GM18873 (cell line): Measurements from ENCODE around the gene MAPKBP1.

ENCODE experiments used
- ATAC-seq: cut with Tn5 transposase; IDR thresholded peaks from one replicate; pipeline ENCODE4 v1.9.1; 2021; ENCODE audit warnings: mild to moderate bottlenecking, moderate library complexity, moderate number of reproducible peaks; ENCODE audit not compliant: unreplicated experiment, low FRiP score

The MAPKBP1 gene

DNA sequence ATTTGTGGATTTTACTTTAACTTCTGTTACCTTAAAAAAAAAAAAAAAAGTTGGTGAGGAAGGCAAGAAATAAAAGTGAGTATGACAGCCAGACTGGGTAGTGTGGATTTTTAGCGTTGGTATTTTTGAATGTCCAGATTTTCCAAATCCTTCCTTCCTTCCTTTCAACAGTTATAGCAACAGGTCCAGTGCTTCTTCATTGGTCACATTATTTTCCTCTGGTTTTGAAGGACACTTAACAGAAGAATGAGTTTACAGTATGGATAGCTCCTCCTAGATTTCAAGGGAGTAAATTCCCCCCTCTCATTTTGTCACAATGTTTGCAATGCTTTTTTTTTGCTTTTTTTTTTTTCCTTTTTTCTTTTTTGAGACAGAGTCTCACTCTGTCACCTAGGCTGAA is 6.4 kb downstream of the MAPKBP1 start:
- no peak for ATAC-seq

DNA sequence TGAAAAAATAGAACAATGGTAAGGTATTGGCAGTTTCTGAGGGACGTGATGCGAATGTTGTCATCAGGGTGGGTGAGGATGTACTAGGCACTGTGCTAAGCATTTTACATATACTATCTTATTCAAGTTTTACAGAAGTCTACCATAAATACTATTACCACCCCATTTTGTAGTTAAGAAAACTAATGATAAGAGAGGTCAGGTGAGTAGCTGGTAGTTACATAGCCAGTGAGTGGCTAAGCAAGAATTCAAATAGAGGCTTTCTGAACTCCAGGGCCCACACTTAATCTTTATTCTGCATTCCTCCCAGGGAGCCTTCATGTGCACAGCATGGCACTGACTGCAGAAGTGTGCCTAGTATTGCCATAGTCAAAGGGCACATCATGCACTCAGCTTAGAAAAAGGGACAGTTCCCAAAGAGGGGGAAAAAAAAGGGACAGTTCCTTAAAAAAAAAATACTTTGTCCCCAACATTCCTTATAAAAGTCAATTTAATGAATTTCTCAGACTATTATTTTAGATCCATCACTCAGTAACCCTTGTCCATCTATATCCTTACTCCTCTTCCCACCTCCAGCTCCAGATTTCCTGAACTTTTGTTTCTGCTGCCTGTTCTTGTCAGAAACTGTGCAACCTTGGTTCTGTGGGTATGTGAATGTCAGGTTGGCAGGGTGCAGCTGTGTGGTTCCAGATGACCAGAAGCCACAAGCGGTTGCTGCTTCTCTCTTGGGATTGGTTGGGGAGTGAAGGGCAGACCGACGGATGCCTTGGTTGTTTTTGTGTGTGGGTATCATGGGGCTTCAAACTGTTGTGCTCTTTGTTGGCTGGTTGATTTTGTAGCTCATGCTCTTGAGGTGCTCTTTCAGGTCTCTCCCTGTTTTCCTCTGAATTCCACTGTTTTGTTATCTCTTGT is 8.3 kb downstream of the MAPKBP1 start:
- no peak for ATAC-seq

DNA sequence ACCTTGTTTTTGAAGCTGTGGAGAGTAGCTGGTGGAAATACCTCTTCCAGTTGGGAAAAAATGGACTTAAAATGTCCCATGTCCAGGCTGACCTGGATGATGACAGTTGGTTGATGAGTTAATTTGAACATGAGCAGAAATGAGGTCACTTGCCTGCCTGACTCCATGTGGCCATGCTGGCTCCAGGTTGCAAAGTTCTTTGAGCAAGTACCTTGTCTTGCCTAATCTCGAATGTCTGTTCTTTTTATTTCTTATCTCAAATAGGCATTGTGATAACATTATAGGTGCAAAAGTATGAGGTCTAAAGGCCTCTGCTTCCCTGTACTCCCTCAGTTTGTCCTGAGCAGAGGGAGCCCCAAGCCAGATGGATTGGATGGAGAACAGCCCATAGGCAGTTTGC is 9.0 kb downstream of the MAPKBP1 start:
- ATAC-seq: no peak

DNA sequence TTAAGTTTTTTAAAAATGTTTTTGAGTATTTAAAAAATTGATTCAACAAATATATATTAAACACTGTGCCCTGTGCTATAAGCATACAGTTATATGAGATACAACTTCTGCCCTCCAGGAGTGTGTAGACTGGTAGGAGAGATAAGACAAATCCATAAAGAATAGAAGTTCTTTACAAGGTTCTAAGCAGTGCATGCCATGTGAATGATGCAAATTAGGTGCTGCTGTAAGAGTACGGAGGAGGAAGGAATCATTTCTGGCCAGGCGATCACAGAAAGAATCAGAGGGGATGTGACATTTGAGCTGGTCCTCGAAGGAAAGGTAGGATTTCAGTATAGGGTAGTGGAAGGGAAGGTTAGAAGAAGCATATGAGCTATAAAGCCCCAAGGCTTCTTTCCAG is 14.0 kb downstream of the MAPKBP1 start:
- no peak for ATAC-seq

DNA sequence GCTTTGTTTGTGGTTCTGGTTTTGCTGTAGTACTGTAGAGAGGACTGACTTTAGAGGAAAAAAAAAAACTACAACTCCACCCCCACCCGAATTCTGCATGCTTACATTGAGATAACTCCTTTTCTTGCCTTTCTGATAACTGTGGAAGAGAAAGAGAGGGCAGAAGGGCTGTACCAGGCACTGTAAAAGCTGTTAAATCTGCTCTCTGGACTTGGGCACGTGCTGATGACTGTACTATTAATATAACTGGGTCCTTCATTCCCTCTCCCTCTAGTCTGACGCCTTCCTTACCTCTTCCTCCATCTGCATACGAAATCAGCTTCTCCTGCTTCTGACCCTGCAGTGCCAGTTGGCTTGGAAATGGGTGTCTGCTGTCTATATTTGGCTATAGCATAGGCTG is 15.0 kb downstream of the MAPKBP1 start:
- ATAC-seq: no peak

DNA sequence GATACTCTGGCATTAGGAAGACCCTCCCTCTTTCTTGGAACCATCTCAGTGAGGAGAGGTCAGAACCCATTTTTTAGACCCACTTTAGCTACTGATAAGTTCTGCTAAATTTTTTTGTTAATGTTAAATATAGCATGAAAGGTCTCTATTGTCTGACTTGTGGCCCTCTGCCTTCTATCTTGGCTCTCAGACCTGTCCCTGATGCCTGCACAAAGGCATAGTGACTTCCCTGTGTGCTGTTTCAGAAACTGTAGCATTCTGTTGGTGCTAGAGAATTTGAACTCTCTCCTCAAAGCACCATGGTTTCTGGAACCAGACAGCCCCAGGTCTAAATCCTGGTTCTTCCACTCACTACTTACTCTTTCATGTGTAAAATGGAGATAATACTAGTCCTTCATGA is 15.4 kb downstream of the MAPKBP1 start:
- no peak for ATAC-seq

DNA sequence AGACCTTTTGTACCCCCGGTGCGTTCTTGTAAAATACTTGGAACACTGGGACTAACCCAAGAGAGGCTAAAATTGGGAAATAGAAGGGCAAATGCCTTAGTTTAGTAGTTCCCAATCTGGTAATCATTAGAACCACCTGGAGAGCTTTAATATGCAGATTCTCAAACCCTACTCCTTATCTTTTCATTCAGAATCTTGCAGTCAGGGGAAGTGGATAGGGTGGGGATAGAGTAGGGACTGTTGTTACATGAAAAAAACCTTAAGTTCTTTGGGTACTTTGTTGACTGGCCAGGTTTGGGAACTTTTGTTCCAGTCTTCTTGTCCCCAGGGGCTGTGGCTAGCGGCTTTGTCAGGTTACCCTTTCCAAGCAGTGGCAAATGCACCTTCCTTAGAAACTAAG is 15.9 kb downstream of the MAPKBP1 start:
- ATAC-seq: no peak

DNA sequence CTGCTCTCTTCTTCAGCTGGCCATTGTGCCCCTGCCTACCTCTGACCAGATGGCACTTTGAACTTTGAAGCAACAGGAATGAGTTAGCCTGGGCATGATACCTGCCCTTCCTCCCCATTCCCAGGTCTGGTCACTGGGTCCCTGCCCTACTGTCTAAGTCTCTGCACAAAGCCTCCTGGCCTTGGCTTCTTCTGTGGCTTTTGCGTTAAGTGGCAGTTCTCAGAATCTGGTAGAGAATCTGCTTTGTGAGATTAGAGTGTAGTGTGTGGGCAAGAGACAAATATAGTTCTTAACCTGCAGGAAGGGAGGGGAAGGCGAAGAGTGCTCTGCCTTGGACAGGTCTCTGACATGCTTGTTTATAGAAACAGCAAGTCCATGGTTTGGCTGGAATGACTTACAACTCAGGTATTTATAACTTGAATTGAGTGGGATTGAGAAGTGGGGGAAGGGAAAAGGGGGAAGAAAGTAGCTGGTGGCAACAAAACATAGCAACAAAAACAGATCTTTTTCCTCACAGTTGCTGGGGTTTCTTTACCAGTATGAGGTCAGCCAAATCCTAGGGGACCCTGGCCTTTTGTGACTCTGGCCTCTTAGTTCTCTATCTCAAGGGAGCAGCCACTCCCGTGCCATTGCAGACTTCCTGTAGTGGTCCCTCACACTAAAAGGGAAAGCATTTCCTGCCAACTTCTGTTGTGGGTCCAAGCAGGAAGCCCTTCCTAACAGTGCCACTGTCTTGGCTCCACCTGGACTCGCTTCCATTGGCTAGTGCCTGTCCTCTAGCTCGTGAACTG is 16.7 kb downstream of the MAPKBP1 start:
- ATAC-seq: no peak

DNA sequence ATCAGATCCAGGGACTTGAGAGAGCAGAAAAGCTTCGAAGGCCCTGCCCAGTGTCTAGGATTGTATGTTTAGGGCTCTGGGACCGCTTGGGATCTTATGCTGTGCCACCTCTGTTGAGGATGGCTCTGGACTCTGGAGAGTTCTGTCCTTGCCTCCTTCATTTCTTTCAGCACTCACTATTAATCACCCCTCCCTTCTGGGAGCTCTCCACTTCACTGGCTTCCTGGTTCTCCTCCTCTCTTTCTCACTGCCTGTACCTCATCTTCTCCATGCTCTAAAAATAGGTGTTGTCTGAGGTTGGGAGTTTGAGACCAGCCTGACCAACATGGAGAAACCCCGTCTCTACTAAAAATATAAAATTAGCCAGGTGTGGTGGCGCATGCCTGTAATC is 17.3 kb downstream of the MAPKBP1 start:
- no peak for ATAC-seq

DNA sequence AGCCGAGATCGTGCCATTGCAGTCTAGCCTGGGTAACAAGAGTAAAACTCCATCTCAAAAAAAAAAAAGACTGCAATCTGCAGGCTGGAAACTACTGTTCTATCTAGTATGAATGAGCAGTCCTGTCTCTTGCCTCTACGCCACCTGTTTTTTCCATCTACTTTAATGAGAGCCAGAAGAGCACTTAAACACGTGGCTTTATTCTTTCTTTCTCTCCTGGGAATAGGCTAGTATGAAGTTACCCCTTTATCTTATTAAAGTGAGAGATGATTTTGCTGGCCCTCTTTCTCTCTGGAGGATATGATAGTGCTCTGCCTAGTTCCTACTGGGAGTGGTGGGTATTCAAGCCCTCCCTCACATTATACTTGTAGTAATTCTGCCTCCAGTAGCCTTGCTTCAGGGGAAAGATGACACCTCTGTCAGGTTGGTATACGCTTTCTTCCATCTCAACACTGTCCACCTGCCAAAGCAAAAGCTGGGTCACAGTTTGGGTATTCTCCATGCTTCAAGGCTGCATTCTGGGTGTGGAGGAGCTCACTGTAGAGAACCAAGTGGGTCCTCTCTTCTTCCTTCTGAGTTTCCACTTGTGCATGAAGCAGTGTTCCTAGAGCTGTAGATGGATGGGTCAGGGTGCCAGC is 17.8 kb downstream of the MAPKBP1 start:
- ATAC-seq: no peak

DNA sequence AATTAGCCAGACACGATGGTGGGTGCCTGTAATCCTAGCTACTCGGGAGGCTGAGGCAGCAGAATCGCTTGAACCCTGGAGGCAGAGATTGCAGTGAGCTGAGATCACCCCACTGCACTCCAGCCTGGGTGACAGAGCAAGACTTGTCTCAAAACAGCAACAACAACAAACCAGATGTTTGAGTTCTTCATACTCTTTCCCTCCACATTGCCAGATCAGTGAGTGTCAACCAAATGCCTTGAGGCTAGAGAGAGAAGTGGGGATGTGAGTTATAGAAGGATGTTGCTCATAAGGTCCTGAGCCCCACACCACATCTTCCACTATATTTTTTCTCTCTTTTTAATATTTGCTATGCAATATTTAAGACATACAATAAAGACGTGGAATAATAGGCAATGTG is 19.8 kb downstream of the MAPKBP1 start:
- ATAC-seq: no peak

DNA sequence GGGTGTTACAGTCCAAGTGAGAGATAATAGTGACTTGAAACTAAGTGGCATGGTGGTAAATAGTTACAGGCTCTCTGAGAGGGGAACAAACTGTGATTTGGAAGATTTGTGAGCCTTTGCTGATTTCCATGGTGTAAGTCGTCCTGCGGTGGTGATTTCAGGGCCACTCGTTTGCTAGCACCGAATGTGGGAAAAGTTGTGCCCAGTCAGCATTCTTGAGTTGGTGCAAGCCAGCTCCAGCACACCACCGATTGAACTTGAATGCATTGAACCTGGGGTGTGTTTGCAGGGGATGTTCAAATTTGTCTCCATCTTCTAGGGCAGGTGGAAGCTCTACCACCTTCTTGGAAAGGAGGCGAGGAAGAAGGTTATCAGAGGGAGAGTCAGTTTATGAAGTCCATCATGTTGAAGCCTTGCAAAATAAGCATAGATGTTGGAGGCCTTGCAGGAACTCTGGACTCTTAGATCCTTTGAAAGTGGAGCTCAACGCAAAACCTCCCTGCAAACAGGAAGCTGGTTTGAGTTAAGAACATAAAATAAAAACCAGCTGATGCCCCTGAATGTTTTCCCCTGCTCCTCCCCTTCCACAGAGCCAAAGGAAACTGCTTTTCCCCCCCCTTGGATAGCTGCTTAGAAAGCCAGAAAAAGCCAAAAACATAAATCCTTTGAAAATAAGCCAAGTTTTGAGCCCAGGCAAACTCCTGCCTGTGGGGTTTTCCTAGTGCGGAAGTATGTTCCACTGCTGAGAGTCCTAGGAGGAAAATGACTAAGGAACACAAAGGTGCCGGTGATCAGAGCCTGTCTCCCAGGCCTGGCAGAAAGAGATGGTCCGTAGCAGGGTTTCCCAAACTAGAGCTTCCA is 21.9 kb downstream of the MAPKBP1 start:
- no peak for ATAC-seq

DNA sequence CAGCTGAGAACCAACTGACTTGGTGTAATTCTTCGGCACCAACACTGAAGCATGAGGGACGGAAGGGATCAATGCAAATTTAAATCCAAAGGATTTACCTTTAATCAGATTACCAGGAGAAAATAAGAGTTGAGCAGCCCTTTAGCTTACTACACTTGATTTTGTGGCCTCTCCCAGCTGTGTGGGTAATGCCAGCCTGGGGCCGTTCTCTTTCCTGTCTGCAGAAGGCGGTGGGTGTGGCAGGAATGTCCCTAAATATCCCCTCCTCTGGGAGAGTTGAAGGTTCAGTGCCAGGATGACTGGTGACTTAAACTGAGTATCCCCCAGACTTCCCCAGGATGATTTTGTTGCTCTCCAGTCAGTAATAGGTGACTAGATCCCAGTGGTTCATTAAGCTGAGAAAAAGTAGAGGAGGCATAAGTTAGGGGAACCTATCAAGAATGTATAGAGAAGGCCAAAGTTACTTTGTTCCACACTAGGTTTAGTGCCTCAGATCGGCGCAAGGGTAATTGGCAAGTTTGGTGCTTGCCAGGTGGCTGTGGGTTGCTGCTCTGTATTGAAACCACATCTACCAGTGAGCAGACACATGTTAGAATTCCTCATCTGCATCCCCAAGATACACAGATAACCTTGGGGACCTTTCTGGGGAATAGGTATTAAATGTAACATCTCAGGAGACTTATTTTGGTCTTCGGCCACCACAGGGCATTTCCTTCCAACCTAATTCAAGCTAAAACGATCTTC is 23.1 kb downstream of the MAPKBP1 start:
- ATAC-seq: no peak

DNA sequence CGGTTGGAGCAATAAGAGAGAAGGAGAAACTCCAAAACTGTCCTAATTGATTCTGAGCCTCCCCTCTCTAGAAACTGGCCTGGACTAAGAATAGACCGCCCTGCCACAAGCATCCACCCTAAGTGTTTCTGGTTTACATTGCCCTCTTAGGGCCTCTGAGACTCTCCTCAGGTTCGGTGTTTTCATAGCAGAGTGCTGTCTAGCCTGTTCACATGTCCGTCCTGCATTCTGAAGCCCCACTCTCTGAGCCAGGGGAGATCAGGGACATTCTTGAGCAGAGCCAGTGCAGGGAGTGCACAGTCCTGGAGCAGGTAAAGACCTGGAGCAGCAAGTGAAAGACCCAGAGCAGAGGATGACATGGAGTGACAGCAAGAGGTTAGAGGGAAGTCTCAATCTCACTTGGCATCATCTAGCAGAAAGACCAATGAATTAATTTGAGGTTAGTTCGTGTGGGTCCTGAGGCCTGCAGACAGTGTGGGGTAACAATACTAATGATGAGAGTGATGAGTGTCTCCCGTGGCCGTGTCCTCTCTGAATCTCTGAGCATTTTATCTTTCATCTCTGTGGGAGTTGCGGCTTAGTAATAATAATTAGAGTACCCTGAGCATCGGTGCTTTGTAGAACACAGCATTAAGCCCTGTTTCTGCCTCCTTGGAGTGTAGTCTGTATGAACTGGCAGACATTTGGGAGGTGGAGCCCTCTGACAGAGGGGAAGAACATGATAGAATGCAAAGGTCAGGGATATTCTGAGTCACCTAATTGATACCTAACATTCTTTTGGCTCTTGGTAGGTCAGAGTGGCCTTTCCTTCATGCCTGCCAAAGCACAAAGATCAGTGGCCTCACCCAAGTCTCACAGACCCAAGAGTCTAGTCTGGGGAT is 24.6 kb downstream of the MAPKBP1 start:
- no peak for ATAC-seq

DNA sequence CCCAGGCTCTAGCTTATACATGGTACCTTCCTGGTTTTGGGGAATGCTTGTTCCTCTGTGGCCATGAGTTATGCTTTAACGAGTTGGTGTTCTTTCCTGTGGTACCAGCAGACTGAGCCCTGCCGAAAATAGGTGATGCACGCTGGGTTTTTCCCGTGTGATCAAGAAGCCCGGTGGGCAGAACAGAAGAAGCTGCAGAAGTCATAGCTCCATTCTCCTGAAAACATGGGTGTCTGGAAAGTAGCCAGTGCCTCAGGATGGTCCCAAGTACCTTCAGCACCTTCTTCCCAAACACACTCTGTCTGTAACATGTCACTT is 25.2 kb downstream of the MAPKBP1 start:
- ATAC-seq: no peak

DNA sequence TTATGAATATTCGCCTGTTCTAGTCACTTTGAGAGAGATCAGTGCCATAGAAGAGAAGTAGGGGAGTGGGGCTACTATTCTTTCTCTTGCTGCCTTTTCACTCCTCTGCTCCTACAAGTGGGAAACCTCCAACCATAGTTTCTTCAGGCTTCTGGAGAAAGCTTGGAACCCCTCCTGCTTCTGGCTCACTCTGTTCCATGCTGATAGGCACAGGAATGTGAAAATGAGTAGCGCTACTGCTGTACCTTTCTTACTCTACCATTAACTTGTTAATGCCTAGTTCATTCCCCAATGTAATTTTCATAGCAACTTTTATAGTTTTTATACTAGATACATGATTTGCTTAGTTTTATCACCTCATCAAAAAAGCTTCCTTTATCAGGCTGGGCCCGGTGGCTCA is 26.9 kb downstream of the MAPKBP1 start:
- ATAC-seq: no peak

DNA sequence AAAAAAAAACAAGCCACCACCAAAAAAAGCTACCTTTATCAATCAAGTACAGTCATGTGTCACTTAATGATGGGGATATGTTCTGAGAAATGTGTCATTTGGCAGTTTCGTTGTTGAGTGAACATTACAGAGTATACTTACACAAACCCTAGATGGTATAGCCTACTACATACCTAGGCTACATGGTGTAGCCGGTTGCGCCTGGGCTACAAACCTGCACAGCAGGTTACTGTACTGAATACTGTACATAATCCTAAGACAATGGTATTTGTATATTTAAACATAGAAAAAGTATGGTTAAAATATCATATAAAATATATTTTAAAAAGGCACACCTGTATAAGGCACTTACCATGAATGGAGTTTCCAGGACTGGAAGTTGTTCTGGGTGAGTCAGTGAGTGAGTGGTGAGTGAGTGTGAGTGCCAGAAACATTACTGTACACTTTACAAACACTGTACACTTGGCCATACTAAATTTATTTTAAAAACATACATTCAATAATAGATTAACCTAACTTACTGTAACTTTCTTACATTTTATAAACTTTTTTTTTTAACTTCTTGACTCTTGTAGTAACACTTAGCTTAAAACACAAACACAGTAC is 27.7 kb downstream of the MAPKBP1 start:
- no peak for ATAC-seq

DNA sequence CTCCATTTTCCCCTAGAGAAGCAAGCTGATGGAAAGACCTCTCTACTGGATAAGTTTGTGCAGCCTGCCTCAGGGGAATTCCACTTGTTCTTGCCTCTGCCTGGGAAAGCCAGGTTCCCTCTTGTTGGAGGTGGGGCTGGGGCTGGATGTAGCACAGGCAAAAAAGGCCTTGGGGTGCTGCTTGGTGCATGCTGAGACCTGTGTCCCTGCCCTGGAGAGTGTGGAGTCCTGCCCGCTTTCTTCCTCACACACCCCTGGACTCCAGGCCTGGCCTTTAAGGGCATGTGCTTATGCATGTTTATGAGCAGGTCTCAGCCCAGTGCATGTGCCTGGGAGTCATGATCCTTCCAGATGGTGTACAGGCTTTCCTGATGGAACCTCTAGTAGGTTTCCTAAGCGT is 30.1 kb downstream of the MAPKBP1 start:
- no peak for ATAC-seq
